Panc1 (cell line): Measurements from ENCODE around the gene DDX39B. TPM values are rescaled to one million over a fixed set of nuclear protein-coding genes. Genes with fewer than 3 reads are reported as not detected.

ENCODE experiments used
- ATAC-seq: fragments of 200-7000 bp; cut with Tn5 transposase; 2 replicates; pipeline ENCODE4 v1.9.1; 2020; ENCODE audit warnings: mild to moderate bottlenecking, moderate library complexity
- BruUV-seq: library from RNA; stranded (reverse); fragments of 400-500 nt; replicated peaks from 2 replicates; lab custom pipeline; 2021; lab: Mats Ljungman, UMichigan
- CTCF ChIA-PET: fragments of 300-600 bp; sonication (Branson Sonifier 250); formaldehyde crosslinking; loops from one replicate; lab custom pipeline; 2022; ENCODE audit warnings: antibody characterized with exemption; lab: Charles Lee
- POLR2A ChIA-PET: fragments of 300-600 bp; sonication (Branson Sonifier 250); formaldehyde crosslinking; loops from one replicate; lab custom pipeline; 2022; ENCODE audit warnings: antibody characterized with exemption; lab: Charles Lee
- DNase-seq: peaks from one replicate; pipeline ENCODE4 v3.0.0-alpha.2; 2010; ENCODE audit warnings: low read depth, low spot score
- H3K27ac ChIP-seq: 2 replicates; pipeline ENCODE4 v1.5.1; 2011; ENCODE audit warnings: mild to moderate bottlenecking, low read length, inconsistent platforms
- H3K27me3 ChIP-seq: fragments of 200-500 bp; sonication (Bioruptor generic); 2 replicates; pipeline ENCODE4 v1.6.0; 2014; ENCODE audit warnings: low read length, inconsistent platforms; ENCODE audit not compliant: control insufficient read depth, insufficient read depth
- H3K36me3 ChIP-seq: fragments of 200-500 bp; sonication (Bioruptor generic); 2 replicates; pipeline ENCODE4 v1.5.1; 2014; ENCODE audit warnings: inconsistent platforms, mild to moderate bottlenecking, low read length, moderate library complexity; ENCODE audit not compliant: control insufficient read depth, insufficient read depth
- H3K4me1 ChIP-seq: 2 replicates; pipeline ENCODE4 v1.5.1; 2011; ENCODE audit warnings: inconsistent platforms, mild to moderate bottlenecking, low read length, moderate library complexity; ENCODE audit not compliant: control insufficient read depth, insufficient read depth
- H3K4me3 ChIP-seq, 2 experiments: 2 replicates each; pipeline ENCODE4 v1.5.1; 2011 to 2012; ENCODE audit warnings: low read depth in 2 of 2, low read length in 2 of 2, mild to moderate bottlenecking in 2 of 2, inconsistent platforms in 1 of 2, moderate library complexity in 1 of 2
- H3K9me3 ChIP-seq: fragments of 200-500 bp; sonication (Bioruptor generic); 2 replicates; pipeline ENCODE4 v1.5.1; 2014; ENCODE audit warnings: low read depth, mild to moderate bottlenecking, inconsistent platforms, low read length, moderate library complexity; ENCODE audit not compliant: control insufficient read depth, insufficient read depth
- CTCF ChIP-seq: fragments of 450-650 bp; IDR thresholded peaks from 2 replicates; pipeline ENCODE4 v1.5.1; 2017; ENCODE audit warnings: mild to moderate bottlenecking
- POLR2AphosphoS5 ChIP-seq: IDR thresholded peaks from 2 replicates; pipeline ENCODE4 v1.6.1; 2012; ENCODE audit warnings: mild to moderate bottlenecking, low read depth, low read length, moderate library complexity
- SIN3A ChIP-seq: IDR thresholded peaks from 2 replicates; pipeline ENCODE4 v1.6.1; 2012; ENCODE audit warnings: low read depth, mild to moderate bottlenecking, low read length, moderate library complexity, borderline replicate concordance; ENCODE audit not compliant: insufficient read depth
- TCF7L2 ChIP-seq: IDR thresholded peaks from 2 replicates; pipeline ENCODE4 v1.6.1; 2011; ENCODE audit warnings: mild to moderate bottlenecking, low read depth, low read length, inconsistent platforms
- in situ Hi-C: cut with HindIII; loops from 2 replicates; pipeline ENCODE4 v1.10.0; 2016; ENCODE audit warnings: low sequenced_read_pairs, low pct_unique_long_range_greater_than_20kb
- intact Hi-C: fragments of 100-400 bp; cut with micrococcal nuclease; formaldehyde crosslinking; loops from one replicate; pipeline ENCODE4 v1.10.0; 2022; ENCODE audit not compliant: unreplicated experiment
- total RNA-seq: library from RNA; stranded (reverse); gene quantifications from one replicate; pipeline ENCODE4 v1.2.1, GENCODE V29; 2021; ENCODE audit not compliant: unreplicated experiment
- TF ChIP-seq, protein P1 (sequence below), 2 experiments: IDR thresholded peaks; 2 replicates each; pipeline ENCODE4 v1.6.1; 2011 to 2012; ENCODE audit warnings: low read depth in 2 of 2, control low read depth in 1 of 2, low read length in 1 of 2, mild to moderate bottlenecking in 1 of 2, moderate library complexity in 1 of 2; ENCODE audit not compliant: insufficient read depth in 1 of 2

DDX39B gene
- total RNA-seq, 1 experiment from 2014 or later = 401 TPM

GRCh38 chr6:31534011-31534410 lies 7.8 kb downstream of the DDX39B start:
- ATAC-seq (no peak), DNase-seq (no peak)
- Histone ChIP-seq H3K27ac (no peak overlapping the region), H3K4me1 (peaks cover 9% of the 10 kb centered on the region), H3K27me3 (no peaks in the 10 kb centered on the region), H3K4me3 (no peak overlapping the region), H3K36me3 (peaks cover 49% of the 10 kb centered on the region), H3K9me3 (no peaks in the 10 kb centered on the region)
- intact Hi-C loops = no loop called here
- BruUV-seq = no TSS peak
- CTCF ChIA-PET = no interaction called here
- in situ Hi-C loops = no loop called here
- POLR2A ChIA-PET = interaction anchor here (0.7 kb wide), 1 partner anchor 9 kb away, joined by 13 read pairs; no protein-coding TSS in a partner anchor
- TF ChIP-seq SIN3A (no peak), TCF7L2 (no peak), POLR2AphosphoS5 (no peak)
- TF ChIP-seq, protein P1, sequence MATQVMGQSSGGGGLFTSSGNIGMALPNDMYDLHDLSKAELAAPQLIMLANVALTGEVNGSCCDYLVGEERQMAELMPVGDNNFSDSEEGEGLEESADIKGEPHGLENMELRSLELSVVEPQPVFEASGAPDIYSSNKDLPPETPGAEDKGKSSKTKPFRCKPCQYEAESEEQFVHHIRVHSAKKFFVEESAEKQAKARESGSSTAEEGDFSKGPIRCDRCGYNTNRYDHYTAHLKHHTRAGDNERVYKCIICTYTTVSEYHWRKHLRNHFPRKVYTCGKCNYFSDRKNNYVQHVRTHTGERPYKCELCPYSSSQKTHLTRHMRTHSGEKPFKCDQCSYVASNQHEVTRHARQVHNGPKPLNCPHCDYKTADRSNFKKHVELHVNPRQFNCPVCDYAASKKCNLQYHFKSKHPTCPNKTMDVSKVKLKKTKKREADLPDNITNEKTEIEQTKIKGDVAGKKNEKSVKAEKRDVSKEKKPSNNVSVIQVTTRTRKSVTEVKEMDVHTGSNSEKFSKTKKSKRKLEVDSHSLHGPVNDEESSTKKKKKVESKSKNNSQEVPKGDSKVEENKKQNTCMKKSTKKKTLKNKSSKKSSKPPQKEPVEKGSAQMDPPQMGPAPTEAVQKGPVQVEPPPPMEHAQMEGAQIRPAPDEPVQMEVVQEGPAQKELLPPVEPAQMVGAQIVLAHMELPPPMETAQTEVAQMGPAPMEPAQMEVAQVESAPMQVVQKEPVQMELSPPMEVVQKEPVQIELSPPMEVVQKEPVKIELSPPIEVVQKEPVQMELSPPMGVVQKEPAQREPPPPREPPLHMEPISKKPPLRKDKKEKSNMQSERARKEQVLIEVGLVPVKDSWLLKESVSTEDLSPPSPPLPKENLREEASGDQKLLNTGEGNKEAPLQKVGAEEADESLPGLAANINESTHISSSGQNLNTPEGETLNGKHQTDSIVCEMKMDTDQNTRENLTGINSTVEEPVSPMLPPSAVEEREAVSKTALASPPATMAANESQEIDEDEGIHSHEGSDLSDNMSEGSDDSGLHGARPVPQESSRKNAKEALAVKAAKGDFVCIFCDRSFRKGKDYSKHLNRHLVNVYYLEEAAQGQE (IDR thresholded peaks at IDR 0.05; ENCODE audit: insufficient read depth in 1 of 2, low read depth in 2 of 2, low read length in 1 of 2) = no peak

GRCh38 chr6:31533455-31533841 lies 8.4 kb downstream of the DDX39B start:
- Histone ChIP-seq H3K27me3 (no peaks in the 10 kb centered on the region), H3K36me3 (peaks cover 46% of the 10 kb centered on the region), H3K4me3 (no peak overlapping the region), H3K9me3 (no peaks in the 10 kb centered on the region), H3K4me1 (peaks cover 4% of the 10 kb centered on the region), H3K27ac (no peak overlapping the region)
- intact Hi-C loops = no loop called here
- no peak for TF ChIP-seq TCF7L2
- no peak for TF ChIP-seq CTCF
- no peak for TF ChIP-seq POLR2AphosphoS5
- TF ChIP-seq, protein P1 (IDR thresholded peaks at IDR 0.05; ENCODE audit: insufficient read depth in 1 of 2, low read depth in 2 of 2, low read length in 1 of 2) = no peak
- no peak for TF ChIP-seq SIN3A
- BruUV-seq = TSS peak; percentile 48
- POLR2A ChIA-PET = interaction anchor here (0.7 kb wide), 1 partner anchor 9 kb away, joined by 13 read pairs; no protein-coding TSS in a partner anchor
- in situ Hi-C loops = no loop called here
- ATAC-seq (no peak), DNase-seq (no peak)
- CTCF ChIA-PET = no interaction called here
